Mesendoderm (in vitro differentiated cells): ENCODE results near the gene TENM4.

ENCODE experiments used
- DNase-seq: peaks from one replicate; pipeline ENCODE4 v3.0.0; 2013
- H2AK5ac ChIP-seq: 2 replicates; pipeline ENCODE4 v1.6.1; 2013; ENCODE audit warnings: low read length, inconsistent platforms
- H2BK120ac ChIP-seq: 2 replicates; pipeline ENCODE4 v1.6.1; 2013; ENCODE audit warnings: low read depth, mild to moderate bottlenecking, low read length, moderate library complexity, mixed read lengths
- H2BK15ac ChIP-seq: replicated peaks from 2 replicates; pipeline ENCODE4 v1.6.1; 2013; ENCODE audit warnings: low read depth, mild to moderate bottlenecking, moderate library complexity
- H2BK5ac ChIP-seq: 2 replicates; pipeline ENCODE4 v1.6.1; 2013; ENCODE audit warnings: low read length, inconsistent platforms
- H3K18ac ChIP-seq: 2 replicates; pipeline ENCODE4 v1.6.1; 2013; ENCODE audit warnings: mild to moderate bottlenecking, low read length, mixed read lengths
- H3K23ac ChIP-seq: one replicate; pipeline ENCODE4 v1.6.1; 2013; ENCODE audit warnings: low read length
- H3K27ac ChIP-seq: 2 replicates; pipeline ENCODE4 v1.5.1; 2013; ENCODE audit warnings: low read depth, mild to moderate bottlenecking, inconsistent platforms, low read length, moderate library complexity
- H3K27me3 ChIP-seq: 2 replicates; pipeline ENCODE4 v1.6.1; 2013; ENCODE audit warnings: low read length, control low read depth, mild to moderate bottlenecking, inconsistent platforms; ENCODE audit not compliant: insufficient read depth, poor library complexity
- H3K36me3 ChIP-seq: 2 replicates; pipeline ENCODE4 v1.6.1; 2013; ENCODE audit warnings: low read length, inconsistent platforms; ENCODE audit not compliant: control insufficient read depth, insufficient read depth
- H3K4ac ChIP-seq: one replicate; pipeline ENCODE4 v1.6.1; 2013; ENCODE audit warnings: low read depth, mild to moderate bottlenecking, low read length, moderate library complexity
- H3K4me1 ChIP-seq: 2 replicates; pipeline ENCODE4 v1.6.1; 2013; ENCODE audit warnings: low read depth, low read length, inconsistent platforms; ENCODE audit not compliant: control insufficient read depth
- H3K4me2 ChIP-seq: 2 replicates; pipeline ENCODE4 v1.6.1; 2013; ENCODE audit warnings: low read length
- H3K4me3 ChIP-seq: 2 replicates; pipeline ENCODE4 v1.5.1; 2013; ENCODE audit warnings: mild to moderate bottlenecking, low read length
- H3K56ac ChIP-seq: one replicate; pipeline ENCODE4 v1.6.1; 2013; ENCODE audit warnings: low read length
- H3K79me1 ChIP-seq: 2 replicates; pipeline ENCODE4 v1.6.1; 2013; ENCODE audit warnings: low read length, inconsistent platforms
- H3K79me2 ChIP-seq: 2 replicates; pipeline ENCODE4 v1.6.1; 2013; ENCODE audit warnings: mild to moderate bottlenecking, low read length; ENCODE audit not compliant: control insufficient read depth, insufficient read depth
- H3K9ac ChIP-seq: 2 replicates; pipeline ENCODE4 v1.6.1; 2013; ENCODE audit warnings: low read length, inconsistent platforms
- H4K5ac ChIP-seq: one replicate; pipeline ENCODE4 v1.6.1; 2013; ENCODE audit warnings: low read length
- H4K8ac ChIP-seq: one replicate; pipeline ENCODE4 v1.6.1; 2013; ENCODE audit warnings: low read depth, mild to moderate bottlenecking, control low read depth, low read length, moderate library complexity
- WGBS: extraction: QIAGEN DNeasy Blood & Tissue Kit; methylation state at CpG from one replicate; pipeline ENCODE4 v1.1.7; 2013; ENCODE audit warnings: low lambda C conversion rate, missing lambda C conversion rate; ENCODE audit not compliant: insufficient coverage; ENCODE audit errors: extremely low coverage; 5-methylcytosine and 5-hydroxymethylcytosine counted together

Gene TENM4

DNA sequence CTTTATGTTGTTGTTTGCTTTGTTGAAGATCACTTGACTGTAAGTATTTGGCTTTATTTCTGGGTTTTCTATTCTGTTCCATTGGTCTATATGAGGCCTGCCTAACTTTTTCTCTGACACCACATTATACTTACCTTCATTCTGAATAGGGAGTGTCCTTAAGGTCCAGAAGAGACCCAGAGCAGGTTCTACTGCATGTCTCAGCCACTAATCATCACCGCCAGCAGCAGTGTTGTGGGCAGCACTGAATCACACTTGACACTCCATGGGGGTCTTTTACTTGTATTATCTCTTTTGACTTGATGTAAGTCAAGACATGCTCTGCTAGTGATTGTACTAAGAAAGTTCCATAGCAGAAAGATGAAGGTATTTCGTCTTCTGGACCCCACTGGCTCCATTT lies 274.9 kb downstream of the TENM4 start:
- no peak overlapping the region for H3K4me2 ChIP-seq
- peaks cover 2% of the 10 kb centered on the region for H3K4me1 ChIP-seq
- H3K9ac ChIP-seq, result no peak overlapping the region
- no peak overlapping the region for H2AK5ac ChIP-seq
- H3K79me1 ChIP-seq, result no peaks in the 10 kb centered on the region
- no peak overlapping the region for H3K4ac ChIP-seq
- H3K23ac ChIP-seq, result no peak overlapping the region
- no peak for DNase-seq
- WGBS, result no CpG with 5 or more reads among the region's 2 CpGs
- H3K79me2 ChIP-seq, result no peaks in the 10 kb centered on the region
- H3K36me3 ChIP-seq, result no peaks in the 10 kb centered on the region
- no peak overlapping the region for H2BK120ac ChIP-seq
- H3K27ac ChIP-seq, result no peak overlapping the region
- no peaks in the 10 kb centered on the region for H3K27me3 ChIP-seq
- H4K5ac ChIP-seq, result no peak overlapping the region
- H4K8ac ChIP-seq, result no peak overlapping the region
- no peak overlapping the region for H2BK5ac ChIP-seq
- H3K4me3 ChIP-seq, result no peak overlapping the region
- no peak overlapping the region for H2BK15ac ChIP-seq
- no peak overlapping the region for H3K18ac ChIP-seq
- H3K56ac ChIP-seq, result no peak overlapping the region

DNA sequence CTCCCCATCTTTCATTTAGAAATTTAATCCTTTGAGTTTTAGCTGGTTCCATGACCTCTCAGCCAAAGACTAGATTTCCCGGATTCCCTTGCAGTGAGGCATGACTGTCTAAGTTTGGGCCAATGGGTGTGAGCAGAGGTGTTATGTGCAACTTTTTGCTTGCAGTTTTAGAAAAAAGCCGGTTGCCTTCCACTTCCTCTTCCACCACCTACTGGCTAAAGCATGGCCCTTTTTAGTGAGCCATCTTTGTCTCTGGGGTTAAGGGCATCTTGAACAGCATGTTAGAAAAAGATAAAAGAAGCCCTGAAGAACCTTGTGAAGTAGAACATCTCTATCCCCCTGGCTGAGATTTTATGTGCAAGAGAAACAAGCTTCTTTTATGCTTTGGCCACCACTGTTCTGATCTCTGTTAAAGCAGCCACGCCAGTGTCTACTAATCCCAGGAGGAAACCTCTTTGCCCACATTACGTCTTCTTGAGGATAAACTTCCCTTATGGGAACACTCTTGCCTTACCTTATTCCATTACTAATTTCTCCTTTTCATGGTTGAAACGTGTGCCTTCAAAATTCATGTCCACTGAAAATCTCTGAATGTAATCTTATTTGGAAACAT lies 279.9 kb downstream of the TENM4 start:
- no CpG with 5 or more reads among the region's 5 CpGs for WGBS
- DNase-seq, result peak; percentile 49
- no peak overlapping the region for H2AK5ac ChIP-seq

GRCh38 chr11:79159657-79160450 lies 281.0 kb downstream of the TENM4 start:
- H3K27ac ChIP-seq, result no peak overlapping the region
- H3K4me1 ChIP-seq, result no peaks in the 10 kb centered on the region
- H3K27me3 ChIP-seq, result no peaks in the 10 kb centered on the region
- no peak overlapping the region for H2BK5ac ChIP-seq
- peaks cover 2% of the 10 kb centered on the region for H3K79me1 ChIP-seq
- no peak overlapping the region for H3K4me2 ChIP-seq
- H2BK120ac ChIP-seq, result no peak overlapping the region
- H2AK5ac ChIP-seq, result no peak overlapping the region
- no peak overlapping the region for H3K23ac ChIP-seq
- H3K18ac ChIP-seq, result no peak overlapping the region
- no peak overlapping the region for H3K9ac ChIP-seq
- H3K4me3 ChIP-seq, result no peak overlapping the region
- no peak overlapping the region for H3K4ac ChIP-seq
- H3K79me2 ChIP-seq, result no peaks in the 10 kb centered on the region
- no peaks in the 10 kb centered on the region for H3K36me3 ChIP-seq
- WGBS, result 100% methylated on average over 1 of the region's 6 CpGs
- no peak overlapping the region for H4K5ac ChIP-seq
- no peak for DNase-seq
- no peak overlapping the region for H2BK15ac ChIP-seq
- H4K8ac ChIP-seq, result no peak overlapping the region
- no peak overlapping the region for H3K56ac ChIP-seq

More for the DNA sequence above, 279.9 kb downstream of the TENM4 start:
- no peak overlapping the region for H4K8ac ChIP-seq
- H2BK15ac ChIP-seq, result no peak overlapping the region
- H3K4me1 ChIP-seq, result no peaks in the 10 kb centered on the region
- H3K9ac ChIP-seq, result no peak overlapping the region
- H4K5ac ChIP-seq, result no peak overlapping the region
- H3K27ac ChIP-seq, result no peak overlapping the region
- no peak overlapping the region for H2BK5ac ChIP-seq
- H3K79me2 ChIP-seq, result no peaks in the 10 kb centered on the region
- H3K23ac ChIP-seq, result no peak overlapping the region
- peaks cover 2% of the 10 kb centered on the region for H3K79me1 ChIP-seq
- H3K36me3 ChIP-seq, result no peaks in the 10 kb centered on the region
- no peak overlapping the region for H3K56ac ChIP-seq
- no peak overlapping the region for H3K18ac ChIP-seq
- no peaks in the 10 kb centered on the region for H3K27me3 ChIP-seq
- no peak overlapping the region for H3K4ac ChIP-seq
- no peak overlapping the region for H3K4me3 ChIP-seq
- H2BK120ac ChIP-seq, result no peak overlapping the region
- no peak overlapping the region for H3K4me2 ChIP-seq

- H2BK120ac ChIP-seq, result no peak overlapping the region
- no peak overlapping the region for H2BK5ac ChIP-seq
- H3K36me3 ChIP-seq, result no peaks in the 10 kb centered on the region
- no peaks in the 10 kb centered on the region for H3K4me1 ChIP-seq
- no peak overlapping the region for H3K4me2 ChIP-seq
- no peaks in the 10 kb centered on the region for H3K79me2 ChIP-seq
- no peak overlapping the region for H3K18ac ChIP-seq
- H3K4ac ChIP-seq, result no peak overlapping the region
- no peak overlapping the region for H3K56ac ChIP-seq
- H3K27me3 ChIP-seq, result no peaks in the 10 kb centered on the region
- H3K23ac ChIP-seq, result no peak overlapping the region
- no peak overlapping the region for H3K4me3 ChIP-seq
- no peak overlapping the region for H2BK15ac ChIP-seq
- peaks cover 2% of the 10 kb centered on the region for H3K79me1 ChIP-seq
- no peak overlapping the region for H2AK5ac ChIP-seq
- H4K8ac ChIP-seq, result no peak overlapping the region
- no CpG with 5 or more reads among the region's 4 CpGs for WGBS
- no peak overlapping the region for H3K27ac ChIP-seq
- H3K9ac ChIP-seq, result no peak overlapping the region
- H4K5ac ChIP-seq, result no peak overlapping the region
- no peak for DNase-seq
These were observed 283.1 kb downstream of the TENM4 start for GRCh38 chr11:79157738-79158137.

- Histone ChIP-seq H3K36me3 (no peaks in the 10 kb centered on the region), H2BK5ac (no peak overlapping the region), H3K4ac (no peak overlapping the region), H3K56ac (no peak overlapping the region), H3K4me1 (no peaks in the 10 kb centered on the region), H4K5ac (no peak overlapping the region), H2BK15ac (no peak overlapping the region), H3K27me3 (no peaks in the 10 kb centered on the region), H3K27ac (no peak overlapping the region), H2BK120ac (no peak overlapping the region), H2AK5ac (no peak overlapping the region), H3K4me2 (no peak overlapping the region), H3K9ac (no peak overlapping the region), H3K79me2 (no peaks in the 10 kb centered on the region), H3K23ac (no peak overlapping the region), H3K79me1 (peaks cover 2% of the 10 kb centered on the region), H3K18ac (no peak overlapping the region), H4K8ac (no peak overlapping the region), H3K4me3 (no peak overlapping the region)
- no peak for DNase-seq
- WGBS, result no CpG with 5 or more reads among the region's 6 CpGs
These were observed 284.8 kb downstream of the TENM4 start for GRCh38 chr11:79156031-79156430.
